Measurements from ENCODE around the gene HSPA4. TPM values are rescaled to one million over a fixed set of nuclear protein-coding genes. Genes with fewer than 3 reads are reported as not detected.

Gene HSPA4
- polyA plus RNA-seq, 1 donor from 2014 or later = 75.9 TPM

DNA sequence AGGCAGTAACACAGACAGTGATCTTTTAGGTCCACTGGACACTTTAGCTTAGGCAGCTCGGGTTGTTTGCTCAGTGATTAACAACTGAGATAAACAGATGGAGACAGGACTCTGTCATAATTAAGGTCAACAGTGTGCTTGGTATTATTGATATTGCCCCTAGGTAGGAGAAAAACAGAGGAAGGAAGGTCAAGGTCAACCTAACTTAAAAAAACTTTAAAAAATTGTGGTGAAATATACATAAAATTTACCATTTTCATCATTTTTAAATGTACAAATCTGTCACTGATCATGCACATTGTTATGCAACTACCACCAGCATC is 2.1 kb upstream of the HSPA4 start:
- H3K79me2 ChIP-seq (replicated peaks; ENCODE audit: insufficient read depth, low read length) = peaks cover 26% of the 10 kb centered on the region
- H3K9me2 ChIP-seq (ENCODE audit: insufficient read depth, low read length) = no peaks in the 10 kb centered on the region
- H3K9me3 ChIP-seq (ENCODE audit: low read length) = no peaks in the 10 kb centered on the region
- no peak overlapping the region for H2AFZ ChIP-seq (ENCODE audit: low read depth, low read length)
- H3K4me2 ChIP-seq (ENCODE audit: low read length) = peak overlapping the region; percentile 95
- H3K27me3 ChIP-seq (ENCODE audit: insufficient read depth, low read depth, low read length) = no peaks in the 10 kb centered on the region
- H4K20me1 ChIP-seq (ENCODE audit: insufficient read depth) = peaks cover 3% of the 10 kb centered on the region
- H3K9ac ChIP-seq (ENCODE audit: low read length) = no peak overlapping the region
- peak overlapping the region; percentile 98 for H3K27ac ChIP-seq (ENCODE audit: low read length)
- TF ChIP-seq, protein P1, sequence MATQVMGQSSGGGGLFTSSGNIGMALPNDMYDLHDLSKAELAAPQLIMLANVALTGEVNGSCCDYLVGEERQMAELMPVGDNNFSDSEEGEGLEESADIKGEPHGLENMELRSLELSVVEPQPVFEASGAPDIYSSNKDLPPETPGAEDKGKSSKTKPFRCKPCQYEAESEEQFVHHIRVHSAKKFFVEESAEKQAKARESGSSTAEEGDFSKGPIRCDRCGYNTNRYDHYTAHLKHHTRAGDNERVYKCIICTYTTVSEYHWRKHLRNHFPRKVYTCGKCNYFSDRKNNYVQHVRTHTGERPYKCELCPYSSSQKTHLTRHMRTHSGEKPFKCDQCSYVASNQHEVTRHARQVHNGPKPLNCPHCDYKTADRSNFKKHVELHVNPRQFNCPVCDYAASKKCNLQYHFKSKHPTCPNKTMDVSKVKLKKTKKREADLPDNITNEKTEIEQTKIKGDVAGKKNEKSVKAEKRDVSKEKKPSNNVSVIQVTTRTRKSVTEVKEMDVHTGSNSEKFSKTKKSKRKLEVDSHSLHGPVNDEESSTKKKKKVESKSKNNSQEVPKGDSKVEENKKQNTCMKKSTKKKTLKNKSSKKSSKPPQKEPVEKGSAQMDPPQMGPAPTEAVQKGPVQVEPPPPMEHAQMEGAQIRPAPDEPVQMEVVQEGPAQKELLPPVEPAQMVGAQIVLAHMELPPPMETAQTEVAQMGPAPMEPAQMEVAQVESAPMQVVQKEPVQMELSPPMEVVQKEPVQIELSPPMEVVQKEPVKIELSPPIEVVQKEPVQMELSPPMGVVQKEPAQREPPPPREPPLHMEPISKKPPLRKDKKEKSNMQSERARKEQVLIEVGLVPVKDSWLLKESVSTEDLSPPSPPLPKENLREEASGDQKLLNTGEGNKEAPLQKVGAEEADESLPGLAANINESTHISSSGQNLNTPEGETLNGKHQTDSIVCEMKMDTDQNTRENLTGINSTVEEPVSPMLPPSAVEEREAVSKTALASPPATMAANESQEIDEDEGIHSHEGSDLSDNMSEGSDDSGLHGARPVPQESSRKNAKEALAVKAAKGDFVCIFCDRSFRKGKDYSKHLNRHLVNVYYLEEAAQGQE (IDR thresholded peaks at IDR 0.05; ENCODE audit: borderline replicate concordance) = no peak
- H3K36me3 ChIP-seq (ENCODE audit: insufficient read depth, low read length) = no peaks in the 10 kb centered on the region
- peaks cover 4% of the 10 kb centered on the region for H3F3A ChIP-seq (ENCODE audit: insufficient read depth, low read length, poor library complexity, severe bottlenecking)
- H3K4me3 ChIP-seq (ENCODE audit: low read length) = no peak overlapping the region

GRCh38 chr5:133050521-133050920 is 1.3 kb upstream of the HSPA4 start:
- peak overlapping the region; percentile 86 for H2AFZ ChIP-seq (ENCODE audit: low read depth, low read length)
- H3K79me2 ChIP-seq (replicated peaks; ENCODE audit: insufficient read depth, low read length) = peaks cover 35% of the 10 kb centered on the region

More at GRCh38 chr5:133050521-133050920, 1.3 kb upstream of the HSPA4 start:
- H3K9me3 ChIP-seq (ENCODE audit: low read length) = no peaks in the 10 kb centered on the region
- H3K9me2 ChIP-seq (ENCODE audit: insufficient read depth, low read length) = no peaks in the 10 kb centered on the region
- H3K9ac ChIP-seq (ENCODE audit: low read length) = peak overlapping the region; percentile 99
- TF ChIP-seq, protein P1 (IDR thresholded peaks at IDR 0.05; ENCODE audit: borderline replicate concordance) = no peak
- TF ChIP-seq MXI1 (conservative IDR thresholded peaks at IDR 0.05; ENCODE audit: poor library complexity, severe bottlenecking) (no peak), SMC3 (conservative IDR thresholded peaks at IDR 0.05; ENCODE audit: poor library complexity) (no peak), EZH2 (IDR thresholded peaks at IDR 0.05; ENCODE audit: borderline replicate concordance, insufficient read depth, low read length, poor library complexity, severe bottlenecking) (no peak), RAD21 (conservative IDR thresholded peaks at IDR 0.05) (no peak), TAF1 (IDR thresholded peaks at IDR 0.05; ENCODE audit: low read depth) (no peak), CTCF (IDR thresholded peaks at IDR 0.05; ENCODE audit: poor library complexity, severe bottlenecking) (no peak), POLR2AphosphoS5 (IDR thresholded peaks at IDR 0.05) (no peak), EP300 (conservative IDR thresholded peaks at IDR 0.05; ENCODE audit: poor library complexity, severe bottlenecking) (no peak)
- H3K4me2 ChIP-seq (ENCODE audit: low read length) = peak overlapping the region; percentile 95
- H4K20me1 ChIP-seq (ENCODE audit: insufficient read depth) = peaks cover 3% of the 10 kb centered on the region
- no peaks in the 10 kb centered on the region for H3K27me3 ChIP-seq (ENCODE audit: insufficient read depth, low read depth, low read length)
- H3K27ac ChIP-seq (ENCODE audit: low read length) = peak overlapping the region; percentile 98
- peak overlapping the region; percentile 92 for H3K4me3 ChIP-seq (ENCODE audit: low read length)
- peaks cover 4% of the 10 kb centered on the region for H3F3A ChIP-seq (ENCODE audit: insufficient read depth, low read length, poor library complexity, severe bottlenecking)
- no peaks in the 10 kb centered on the region for H3K36me3 ChIP-seq (ENCODE audit: insufficient read depth, low read length)

Measured in neural cell (in vitro differentiated cells).